Measurements from ENCODE around the gene NLRC4. TPM values are rescaled to one million over a fixed set of nuclear protein-coding genes. Genes with fewer than 3 reads are reported as not detected.

Gene NLRC4
- total RNA-seq, 4 donors from 2014 or later, result 0.31 to 2.2 (median 1.3) TPM

DNA sequence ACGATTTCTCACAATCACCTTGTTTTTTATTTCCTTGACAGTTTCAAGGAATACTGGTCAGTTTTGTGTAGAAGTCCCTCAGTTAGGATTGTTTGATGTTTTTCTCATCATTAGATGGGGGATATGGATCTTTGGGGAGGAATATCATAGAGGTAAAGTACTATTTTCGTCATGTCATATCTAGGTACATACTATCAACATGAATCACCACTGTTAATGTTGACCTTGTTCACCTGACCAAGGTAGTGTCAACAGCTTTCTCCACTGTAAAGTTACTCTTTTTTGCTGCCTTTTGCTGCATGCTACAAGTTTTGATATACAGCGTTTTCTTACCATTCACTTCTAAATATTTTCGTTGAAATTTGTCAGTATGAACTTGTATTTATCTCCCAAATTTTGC is 32.7 kb downstream of the NLRC4 start:
- no peaks in the 10 kb centered on the region for H3K4me1 ChIP-seq
- no peaks in the 10 kb centered on the region for H3K27me3 ChIP-seq
- no peaks in the 10 kb centered on the region for H3K9me3 ChIP-seq
- H3K4me3 ChIP-seq, result no peak overlapping the region
- peaks cover 0 to 5% of the 10 kb centered on the region in 2 donors for H3K36me3 ChIP-seq
- TF ChIP-seq, protein P1, sequence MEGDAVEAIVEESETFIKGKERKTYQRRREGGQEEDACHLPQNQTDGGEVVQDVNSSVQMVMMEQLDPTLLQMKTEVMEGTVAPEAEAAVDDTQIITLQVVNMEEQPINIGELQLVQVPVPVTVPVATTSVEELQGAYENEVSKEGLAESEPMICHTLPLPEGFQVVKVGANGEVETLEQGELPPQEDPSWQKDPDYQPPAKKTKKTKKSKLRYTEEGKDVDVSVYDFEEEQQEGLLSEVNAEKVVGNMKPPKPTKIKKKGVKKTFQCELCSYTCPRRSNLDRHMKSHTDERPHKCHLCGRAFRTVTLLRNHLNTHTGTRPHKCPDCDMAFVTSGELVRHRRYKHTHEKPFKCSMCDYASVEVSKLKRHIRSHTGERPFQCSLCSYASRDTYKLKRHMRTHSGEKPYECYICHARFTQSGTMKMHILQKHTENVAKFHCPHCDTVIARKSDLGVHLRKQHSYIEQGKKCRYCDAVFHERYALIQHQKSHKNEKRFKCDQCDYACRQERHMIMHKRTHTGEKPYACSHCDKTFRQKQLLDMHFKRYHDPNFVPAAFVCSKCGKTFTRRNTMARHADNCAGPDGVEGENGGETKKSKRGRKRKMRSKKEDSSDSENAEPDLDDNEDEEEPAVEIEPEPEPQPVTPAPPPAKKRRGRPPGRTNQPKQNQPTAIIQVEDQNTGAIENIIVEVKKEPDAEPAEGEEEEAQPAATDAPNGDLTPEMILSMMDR (IDR thresholded peaks at IDR 0.05), result no peak
- TF ChIP-seq POLR2A (IDR thresholded peaks at IDR 0.05) (no peak), POLR2AphosphoS5 (IDR thresholded peaks at IDR 0.05) (no peak), EP300 (IDR thresholded peaks at IDR 0.05) (no peak)
- H3K27ac ChIP-seq, result no peak overlapping the region
- WGBS, 2 donors (ENCODE audit: low coverage in 1 of 2), result 93 to 100% methylated on average over 4 of the region's 4 CpGs
- ATAC-seq, result no peak

DNA sequence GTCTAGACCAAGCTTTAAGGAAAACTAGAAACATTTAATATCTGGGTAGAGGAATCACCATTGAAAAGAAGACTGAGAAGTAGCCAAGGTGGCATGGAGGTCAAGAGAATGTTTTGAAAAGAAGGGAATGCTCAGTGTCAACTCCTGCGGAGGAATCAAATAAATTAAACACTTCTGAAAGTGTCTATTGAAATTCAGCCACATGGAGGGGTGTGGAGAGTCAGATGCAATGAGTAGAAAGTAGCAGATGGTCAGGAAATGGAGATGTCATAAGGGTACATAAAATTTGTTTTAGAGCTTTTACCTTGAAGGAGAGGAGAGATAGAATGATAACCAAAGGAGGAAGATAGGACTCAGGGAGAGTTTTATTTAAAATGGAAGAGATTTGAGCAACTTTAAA is 35.1 kb downstream of the NLRC4 start:
- 13 to 17% methylated on average over 1 of the region's 1 CpG for WGBS, 2 donors (ENCODE audit: low coverage in 1 of 2)
- H3K9me3 ChIP-seq, result no peaks in the 10 kb centered on the region
- TF ChIP-seq POLR2A (IDR thresholded peaks at IDR 0.05) (no peak), POLR2AphosphoS5 (IDR thresholded peaks at IDR 0.05) (no peak), EP300 (IDR thresholded peaks at IDR 0.05) (no peak)
- TF ChIP-seq, protein P1 (IDR thresholded peaks at IDR 0.05), result no peak
- no peaks in the 10 kb centered on the region for H3K4me1 ChIP-seq
- H3K27ac ChIP-seq, result no peak overlapping the region
- no peak for ATAC-seq
- H3K36me3 ChIP-seq, result peaks cover 0 to 25% of the 10 kb centered on the region in 2 donors
- no peak overlapping the region for H3K4me3 ChIP-seq
- no peaks in the 10 kb centered on the region for H3K27me3 ChIP-seq

DNA sequence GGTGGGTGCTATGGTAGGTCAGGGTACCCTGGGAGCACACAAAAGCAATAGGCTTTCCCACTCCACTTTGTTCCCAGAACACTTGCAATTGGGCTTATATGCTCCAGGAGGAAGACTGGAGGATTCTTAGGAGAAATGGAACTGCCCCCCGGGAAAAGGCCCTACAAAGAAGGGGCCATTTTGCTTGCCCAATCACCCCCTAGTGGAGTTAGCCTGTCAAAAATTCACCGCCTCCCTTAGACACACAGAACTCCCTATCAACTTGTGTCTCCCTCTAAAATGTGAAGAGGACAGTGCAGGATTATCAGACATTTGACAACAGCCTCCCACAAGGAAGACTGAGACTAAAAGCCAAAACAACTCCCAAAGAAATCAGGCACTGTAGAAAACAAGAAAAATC is 36.5 kb downstream of the NLRC4 start:
- H3K36me3 ChIP-seq, result peaks cover 0 to 38% of the 10 kb centered on the region in 2 donors
- TF ChIP-seq POLR2AphosphoS5 (IDR thresholded peaks at IDR 0.05) (no peak), EP300 (IDR thresholded peaks at IDR 0.05) (no peak), POLR2A (IDR thresholded peaks at IDR 0.05) (no peak)
- TF ChIP-seq, protein P1 (IDR thresholded peaks at IDR 0.05), result no peak
- no peak for ATAC-seq
- H3K4me3 ChIP-seq, result no peak overlapping the region
- no peaks in the 10 kb centered on the region for H3K9me3 ChIP-seq
- 93% methylated on average over 2 of the region's 2 CpGs; no CpG with 5 or more reads in 1 of the 2 donors for WGBS, 2 donors (ENCODE audit: low coverage in 1 of 2)
- H3K27me3 ChIP-seq, result no peaks in the 10 kb centered on the region
- H3K4me1 ChIP-seq, result no peaks in the 10 kb centered on the region
- H3K27ac ChIP-seq, result no peak overlapping the region

DNA sequence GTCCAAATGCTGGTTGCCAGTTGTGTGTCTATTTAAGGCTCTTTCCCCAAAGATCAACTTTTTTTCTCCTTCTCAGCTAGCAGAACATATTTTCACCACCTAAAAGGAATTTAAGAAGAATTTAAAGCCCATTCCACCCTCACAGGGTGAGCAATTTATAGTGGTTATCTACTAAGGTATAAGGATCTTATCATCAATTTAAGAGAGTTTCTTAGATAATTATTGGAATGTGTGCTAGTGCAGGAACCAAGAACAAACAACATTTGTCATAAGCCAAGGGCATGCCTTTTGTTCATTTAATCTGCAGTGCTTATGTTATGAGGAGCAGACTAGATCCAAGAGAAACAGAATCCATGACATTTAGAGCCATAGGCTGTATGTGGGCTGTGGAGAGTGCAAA is 37.2 kb downstream of the NLRC4 start:
- ATAC-seq, result no peak
- Histone ChIP-seq H3K27me3 (no peaks in the 10 kb centered on the region), H3K9me3 (no peaks in the 10 kb centered on the region), H3K27ac (no peak overlapping the region), H3K4me3 (no peak overlapping the region), H3K4me1 (no peaks in the 10 kb centered on the region), H3K36me3 (peaks cover 0 to 45% of the 10 kb centered on the region in 2 donors)
- TF ChIP-seq EP300 (IDR thresholded peaks at IDR 0.05) (no peak), POLR2AphosphoS5 (IDR thresholded peaks at IDR 0.05) (no peak), POLR2A (IDR thresholded peaks at IDR 0.05) (no peak)
- TF ChIP-seq, protein P1 (IDR thresholded peaks at IDR 0.05), result no peak

DNA sequence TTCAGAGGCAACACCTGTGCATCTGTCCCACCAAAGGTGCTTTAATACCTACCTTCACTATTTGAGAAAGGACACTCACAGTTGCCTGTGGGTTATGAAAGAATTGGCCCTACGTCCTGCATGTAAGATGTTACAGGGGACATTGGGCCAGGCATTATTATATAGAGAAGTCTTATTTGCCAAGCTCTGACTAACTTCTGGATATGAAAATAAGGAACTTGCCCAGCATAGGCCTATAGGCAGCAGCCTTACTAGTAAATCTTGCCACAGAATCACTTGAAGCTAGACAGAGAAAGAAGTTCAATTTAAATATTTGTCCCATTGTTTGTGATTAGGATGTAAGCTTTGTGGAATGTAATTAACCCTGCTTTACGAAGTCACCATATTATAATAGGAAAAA is 41.7 kb downstream of the NLRC4 start:
- ATAC-seq, result no peak
- Histone ChIP-seq H3K27ac (no peak overlapping the region), H3K9me3 (no peaks in the 10 kb centered on the region), H3K4me3 (no peak overlapping the region), H3K27me3 (no peaks in the 10 kb centered on the region), H3K36me3 (peaks cover 0 to 83% of the 10 kb centered on the region in 2 donors), H3K4me1 (no peaks in the 10 kb centered on the region)
- TF ChIP-seq, protein P1 (IDR thresholded peaks at IDR 0.05), result no peak
- TF ChIP-seq POLR2AphosphoS5 (IDR thresholded peaks at IDR 0.05), result no peak
- no peak for TF ChIP-seq EP300 (IDR thresholded peaks at IDR 0.05)
- no peak for TF ChIP-seq POLR2A (IDR thresholded peaks at IDR 0.05)
- 83 to 90% methylated on average over 1 to 2 of the region's 2 CpGs for WGBS, 2 donors (ENCODE audit: low coverage in 1 of 2)
